GM19438 (cell line): ENCODE data around the gene ANKH.
A peak's percentile ranks its signal among the peaks of the same experiment; 100 is the strongest.

Experiments used
- ATAC-seq: cut with Tn5 transposase; IDR thresholded peaks from one replicate; pipeline ENCODE4 v1.9.1; 2021; ENCODE audit warnings: low read depth; ENCODE audit not compliant: unreplicated experiment

ANKH gene

GRCh38 chr5:14699807-14700400 is 171.7 kb downstream of the ANKH start:
- no peak for ATAC-seq

GRCh38 chr5:14699159-14699558 is 172.4 kb downstream of the ANKH start:
- no peak for ATAC-seq

- ATAC-seq = no peak
Observed at GRCh38 chr5:14698495-14698894, 173.1 kb downstream of the ANKH start.

- no peak for ATAC-seq
Observed at GRCh38 chr5:14696851-14697250, 174.7 kb downstream of the ANKH start.

DNA sequence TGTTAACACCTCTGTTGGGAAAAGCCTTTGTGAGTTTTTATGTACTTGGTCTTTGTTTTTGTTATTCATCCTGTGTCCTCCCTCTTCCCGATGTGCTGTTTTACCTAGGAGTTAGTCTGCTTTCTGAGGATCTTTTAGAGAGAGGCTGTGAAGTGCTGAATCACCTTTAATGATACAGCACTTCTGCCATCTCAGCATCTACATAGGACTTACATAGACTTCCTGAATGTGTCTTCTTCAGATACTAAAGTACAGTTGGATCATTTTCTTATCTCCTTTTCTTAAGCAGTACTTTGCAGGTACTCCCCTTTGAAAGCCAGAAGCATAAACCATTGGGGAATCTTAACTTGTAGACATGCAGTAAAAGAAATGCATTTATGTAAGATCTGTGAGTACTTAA is 175.5 kb downstream of the ANKH start:
- no peak for ATAC-seq

DNA sequence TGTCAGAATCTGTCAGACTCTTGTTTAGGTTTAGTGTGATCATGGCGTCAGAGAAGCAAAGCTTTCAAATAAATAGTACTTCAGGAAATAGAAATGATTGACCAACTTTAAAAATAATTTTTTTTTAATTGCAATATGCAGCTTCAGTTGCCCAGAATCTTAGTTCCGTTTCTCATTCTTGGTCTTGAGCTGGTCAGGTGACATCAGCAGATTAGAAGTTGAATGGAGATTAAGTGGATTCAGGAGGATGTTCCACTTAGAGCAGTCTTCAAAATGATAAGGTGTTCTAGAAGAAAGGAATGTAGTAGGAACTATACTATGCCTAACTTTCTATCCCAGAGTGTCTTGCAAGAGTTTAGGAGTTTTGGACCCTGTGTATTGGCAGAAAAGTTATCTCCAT is 176.4 kb downstream of the ANKH start:
- no peak for ATAC-seq

DNA sequence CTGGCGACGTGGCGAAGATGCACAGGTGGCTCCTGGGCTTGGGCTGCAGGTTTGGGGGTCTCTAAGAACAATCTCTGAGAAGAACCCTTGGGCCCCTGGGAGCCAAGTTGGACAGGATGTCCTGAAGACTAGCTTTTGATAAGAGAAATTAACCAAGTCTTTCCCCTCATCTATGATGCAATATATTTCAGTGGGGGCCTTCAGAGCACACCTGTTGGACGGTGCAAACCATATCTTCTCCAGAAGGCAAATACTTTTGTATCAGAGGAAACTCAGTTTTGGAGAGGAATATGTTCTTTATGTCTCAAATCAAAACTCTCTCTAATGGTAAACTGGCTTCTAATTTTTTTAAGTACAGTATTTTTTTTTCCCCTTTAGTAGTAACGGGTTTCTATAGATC is 178.5 kb downstream of the ANKH start:
- no peak for ATAC-seq

DNA sequence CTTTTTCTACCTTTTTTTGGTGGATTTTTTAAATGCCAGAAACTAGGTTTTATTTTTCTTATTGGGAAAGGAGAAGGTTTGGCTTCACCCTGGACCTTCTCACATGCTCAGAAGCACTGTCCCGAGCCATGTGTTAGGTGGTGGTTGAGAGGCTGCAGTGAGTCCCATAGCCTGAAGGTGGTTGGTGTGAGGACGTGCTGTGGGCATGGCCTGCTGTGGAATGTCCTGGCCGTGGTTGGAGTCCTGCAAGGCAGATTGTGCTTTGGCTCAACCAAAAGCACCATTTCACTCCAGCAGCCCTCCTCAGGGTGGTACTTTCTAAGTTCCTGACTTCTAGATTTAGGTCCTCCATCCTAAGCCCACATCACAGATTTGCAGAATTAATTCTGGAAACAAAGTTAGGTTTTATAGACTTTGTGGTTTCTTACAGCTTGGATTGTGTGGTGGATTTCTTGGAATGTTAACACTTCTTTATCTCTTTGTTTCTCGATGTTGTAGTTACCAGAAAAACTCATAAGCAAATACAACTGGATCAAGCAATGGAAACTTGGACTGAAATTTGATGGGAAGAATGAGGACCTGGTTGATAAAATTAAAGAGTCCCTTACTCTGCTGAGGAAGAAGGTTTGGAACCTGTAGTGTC is 184.4 kb downstream of the ANKH start:
- no peak for ATAC-seq

GRCh38 chr5:14686517-14686916 is 185.1 kb downstream of the ANKH start:
- no peak for ATAC-seq

DNA sequence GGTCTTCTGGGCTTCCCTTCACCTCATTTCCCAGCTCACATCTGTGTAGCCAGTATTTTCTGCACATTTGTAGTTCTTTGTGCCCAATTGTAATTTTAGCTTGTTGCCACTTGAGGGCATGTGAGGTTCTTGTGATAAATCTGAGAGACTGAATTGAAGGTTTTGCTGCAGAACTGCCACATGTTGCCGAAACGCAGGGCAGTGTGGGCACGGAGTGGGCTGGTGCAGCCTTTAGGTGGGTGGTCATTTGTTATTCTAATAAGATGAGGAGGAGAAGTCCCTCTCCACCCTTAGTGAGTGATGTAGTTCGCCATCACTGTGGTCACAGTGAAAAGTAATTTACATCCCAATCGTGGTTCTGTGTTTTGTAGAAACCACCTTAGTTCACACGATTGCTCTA is 185.8 kb downstream of the ANKH start:
- peak; percentile 69 for ATAC-seq

DNA sequence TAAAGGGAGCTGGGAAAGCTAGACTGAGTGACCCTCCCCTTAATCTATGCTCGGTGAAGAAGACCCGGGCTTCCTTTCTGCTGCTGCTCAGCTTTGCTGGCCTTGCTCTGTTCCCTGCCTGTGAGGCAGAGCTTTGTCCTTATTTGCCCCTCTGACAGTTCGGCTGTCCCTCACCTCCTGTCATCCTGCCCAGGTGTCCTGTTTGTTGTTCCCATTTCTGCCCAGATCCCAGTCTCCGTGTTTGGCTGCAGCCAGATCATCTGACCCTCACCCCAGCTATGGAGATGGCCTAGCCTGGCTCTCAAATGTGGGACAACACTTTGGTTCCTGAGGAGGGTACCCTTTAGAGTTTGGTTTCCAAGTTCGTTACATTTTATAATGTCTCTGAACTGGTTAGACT is 186.8 kb downstream of the ANKH start:
- ATAC-seq = no peak

DNA sequence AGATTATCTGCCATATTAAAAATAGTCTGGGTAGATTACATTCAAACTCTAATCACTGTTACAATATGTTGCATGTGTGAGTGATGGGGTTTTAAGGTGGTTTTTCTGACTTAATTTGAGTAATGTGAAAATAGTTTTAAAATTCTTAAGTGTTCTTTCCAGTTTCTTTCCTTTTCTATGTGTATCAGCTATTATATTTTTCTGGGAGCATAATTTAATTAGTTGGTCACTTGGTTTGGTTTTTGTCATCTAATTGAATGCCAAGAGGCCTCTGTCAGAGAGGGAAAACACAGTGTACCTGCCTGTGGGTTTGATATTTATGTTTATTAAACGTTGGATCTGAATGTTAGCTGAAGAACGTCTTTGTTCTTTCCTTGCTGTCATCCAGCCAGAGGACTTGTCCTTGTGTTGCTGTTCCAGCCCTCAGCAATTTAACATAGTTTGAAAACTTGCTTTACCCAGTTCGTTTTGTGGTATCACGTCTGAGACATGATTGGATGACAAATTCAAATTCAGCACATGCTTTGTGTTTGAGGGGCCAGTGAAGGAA is 187.6 kb downstream of the ANKH start:
- no peak for ATAC-seq

DNA sequence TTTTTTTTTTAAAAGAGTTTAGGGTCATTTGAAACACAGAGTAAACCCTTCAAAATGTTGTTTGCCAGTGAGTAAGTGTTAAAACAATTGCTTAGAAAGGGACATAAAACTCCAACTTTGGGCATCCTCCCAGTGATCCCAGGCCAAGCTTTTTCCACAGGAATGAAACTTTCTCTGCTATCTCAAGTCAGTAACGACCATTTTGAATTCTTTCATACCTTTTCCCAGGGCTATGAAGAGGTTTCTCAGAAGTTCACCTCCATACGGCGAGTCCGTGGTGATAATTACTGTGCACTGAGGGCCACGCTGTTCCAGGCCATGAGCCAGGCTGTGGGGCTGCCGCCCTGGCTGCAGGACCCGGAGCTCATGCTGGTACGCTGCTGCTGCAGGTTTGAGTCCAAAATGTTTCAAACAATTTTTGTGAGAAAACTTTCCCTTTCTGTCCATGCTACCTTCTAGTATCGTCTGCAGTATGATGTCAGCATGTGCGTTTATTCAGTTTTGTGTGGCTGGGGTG is 190.3 kb downstream of the ANKH start:
- ATAC-seq = no peak

GRCh38 chr5:14679595-14679994 is 192.0 kb downstream of the ANKH start:
- ATAC-seq = no peak

DNA sequence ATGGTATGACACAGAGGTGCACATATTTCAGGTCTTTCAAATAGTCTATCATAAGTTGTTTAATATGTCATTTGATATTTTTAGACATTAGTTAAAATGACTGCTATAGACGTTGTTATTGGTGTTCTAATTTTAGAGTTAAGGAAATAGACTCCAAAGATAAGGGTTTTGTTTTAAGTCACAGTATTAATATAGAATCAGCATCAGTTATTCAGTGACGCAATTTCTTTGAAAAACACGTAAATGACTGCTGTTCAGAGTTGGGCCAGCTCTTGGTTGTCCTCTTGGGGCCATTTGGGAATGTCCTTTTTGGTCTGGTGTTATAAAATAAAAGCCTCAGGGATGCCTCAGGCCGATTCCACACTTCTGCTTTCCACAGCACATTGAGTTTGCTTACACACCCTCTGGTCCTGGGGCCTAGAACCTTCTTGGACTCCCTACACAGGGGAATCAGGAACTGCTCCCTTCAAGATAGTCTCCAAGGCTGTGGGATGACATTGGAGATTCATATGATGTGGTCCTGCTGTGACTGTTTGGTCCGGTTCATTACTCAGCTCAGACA is 192.7 kb downstream of the ANKH start:
- ATAC-seq = no peak

DNA sequence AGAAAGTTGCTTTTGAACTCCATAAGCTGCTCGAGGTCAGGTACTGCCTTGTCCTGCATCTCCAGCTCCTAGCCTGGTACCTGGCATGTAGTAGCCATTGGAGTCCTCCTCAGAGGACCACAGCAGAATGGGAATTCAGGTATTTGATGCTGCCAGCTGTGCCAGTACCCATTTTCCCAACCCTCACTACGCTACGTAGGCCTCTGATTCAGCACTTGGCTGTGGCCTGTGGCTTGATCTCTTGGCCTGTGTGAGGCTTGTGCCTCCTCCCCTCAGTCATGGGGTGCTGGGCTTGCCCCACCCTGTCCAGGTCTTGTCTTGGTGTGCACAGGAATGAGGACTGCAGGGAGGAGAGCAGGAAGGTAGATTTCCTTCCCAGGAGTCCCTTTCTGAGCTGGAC is 195.3 kb downstream of the ANKH start:
- peak; percentile 40 for ATAC-seq

- peak; percentile 45 for ATAC-seq
Observed at GRCh38 chr5:14675865-14676300, 195.7 kb downstream of the ANKH start.

DNA sequence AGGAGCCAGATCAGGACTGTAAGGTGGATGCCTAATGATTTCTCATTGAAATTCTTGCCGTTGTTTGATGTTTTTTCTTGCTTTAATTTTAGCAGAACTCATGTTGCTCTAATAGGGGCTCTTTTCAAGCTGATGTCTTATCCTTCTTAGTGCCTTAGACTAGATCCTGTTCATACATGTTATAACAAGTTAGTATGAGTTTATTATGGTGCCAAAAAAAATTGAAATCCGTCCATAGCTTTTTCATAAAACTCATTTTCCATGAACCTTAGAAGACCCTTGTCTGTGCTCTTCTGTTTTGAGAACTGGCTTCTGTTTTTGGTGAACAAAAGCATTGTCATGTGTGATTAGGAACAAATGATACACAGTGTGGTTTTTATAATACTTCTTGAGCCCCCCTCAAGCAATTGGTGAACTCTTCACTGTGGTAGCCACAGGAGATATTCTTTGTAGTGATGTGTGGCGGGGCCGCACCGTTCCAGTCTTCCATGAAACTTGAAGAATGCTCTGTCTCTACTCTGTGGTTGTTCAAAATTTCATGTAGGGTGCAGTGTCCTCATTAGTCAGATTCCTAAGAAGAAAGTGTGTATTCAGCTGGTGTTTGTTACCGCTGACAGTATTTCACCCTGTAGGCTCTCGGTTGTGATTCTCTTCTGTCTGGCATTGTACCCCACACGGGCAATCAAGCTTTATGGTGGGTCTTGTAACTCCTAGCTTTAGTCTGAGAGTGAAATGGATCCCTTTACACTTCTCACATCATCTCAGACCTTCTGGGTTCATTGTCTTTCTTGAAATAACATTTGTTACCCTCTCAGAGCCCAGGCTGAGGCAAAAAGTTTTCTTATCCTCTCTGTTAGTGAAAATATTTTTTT is 196.4 kb downstream of the ANKH start:
- ATAC-seq = peak; percentile 2

GRCh38 chr5:14673443-14673842 is 198.1 kb downstream of the ANKH start:
- no peak for ATAC-seq

GRCh38 chr5:14672484-14673394 is 198.8 kb downstream of the ANKH start:
- no peak for ATAC-seq
